Activated CD8-positive, alpha-beta T cell treated with anti-CD3 and anti-CD28 coated beads for 36 hours (primary cell): ENCODE data around the gene ABCC6. TPM values are rescaled to one million over a fixed set of nuclear protein-coding genes. Genes with fewer than 3 reads are reported as not detected.
"Not testable (repeated sequence)": the region's sequence is repeated elsewhere in the genome, so short reads cannot be mapped to it uniquely, and the experiment has no call there.

Source experiments
- ATAC-seq: fragments of 200-7000 bp; cut with Tn5 transposase; one replicate; pipeline ENCODE4 v1.10.0; 2021; ENCODE audit warnings: mild to moderate bottlenecking, moderate library complexity
- CTCF ChIA-PET: fragments of 350-600 bp; sonication (Branson Sonifier 250); formaldehyde crosslinking; loops from one replicate; lab custom pipeline; 2021; ENCODE audit warnings: antibody characterized with exemption; lab: Charles Lee
- POLR2A ChIA-PET: fragments of 350-600 bp; sonication (Branson Sonifier 250); formaldehyde crosslinking; loops from one replicate; lab custom pipeline; 2021; ENCODE audit warnings: antibody characterized with exemption; lab: Charles Lee
- DNase-seq: peaks from one replicate; pipeline ENCODE4 v3.0.0-alpha.2; 2020
- H3K27ac Mint-ChIP-seq: one replicate; pipeline ENCODE4 v1.8.0; 2021; ENCODE audit warnings: mild to moderate bottlenecking, mixed read lengths
- H3K27me3 Mint-ChIP-seq: one replicate; pipeline ENCODE4 v1.8.0; 2021; ENCODE audit warnings: mixed read lengths
- H3K36me3 Mint-ChIP-seq: one replicate; pipeline ENCODE4 v1.8.0; 2021; ENCODE audit warnings: low read depth, mixed read lengths
- H3K4me1 Mint-ChIP-seq: one replicate; pipeline ENCODE4 v1.8.0; 2021; ENCODE audit warnings: low read depth, mixed read lengths
- H3K4me3 Mint-ChIP-seq: one replicate; pipeline ENCODE4 v1.8.0; 2021; ENCODE audit warnings: mild to moderate bottlenecking, moderate library complexity, mixed read lengths
- H3K9me3 Mint-ChIP-seq: one replicate; pipeline ENCODE4 v1.8.0; 2021; ENCODE audit warnings: mixed read lengths
- intact Hi-C: fragments of 100-400 bp; cut with micrococcal nuclease; formaldehyde crosslinking; loops from one replicate; pipeline ENCODE4 v1.10.0; 2022
- total RNA-seq, 2 experiments: library from RNA; stranded (reverse); gene quantifications; one replicate each; pipeline ENCODE4 v1.2.3, GENCODE V29; 2021
- TF ChIP-seq, protein P1 (sequence below): fragments of 200-600 bp; IDR thresholded peaks from one replicate; pipeline ENCODE4 v1.8.0; 2022; ENCODE audit warnings: antibody characterized with exemption, mild to moderate bottlenecking

Gene ABCC6
- total RNA-seq, 2 experiments from 2014 or later, result not detected

DNA sequence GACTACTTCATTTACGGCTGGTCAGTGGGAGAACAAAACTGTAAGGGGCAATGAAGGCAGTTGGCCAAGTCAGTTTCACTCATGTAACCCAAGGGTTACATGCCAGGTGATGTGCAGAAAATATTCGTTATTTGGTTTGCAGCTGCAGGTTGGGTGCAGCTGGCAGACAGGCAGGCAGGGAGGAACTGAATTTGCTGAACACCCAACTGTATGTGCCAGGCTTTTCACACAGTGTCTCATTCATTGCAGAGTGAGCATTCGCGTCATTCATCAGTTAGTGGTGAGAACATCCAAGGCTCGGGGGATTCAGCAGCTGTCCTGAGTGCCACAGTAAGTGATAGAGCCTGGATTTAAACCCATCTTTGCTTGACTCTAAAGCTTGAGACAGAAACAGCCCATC lies 59.7 kb downstream of the ABCC6 start:
- H3K4me3 Mint-ChIP-seq, result no peak overlapping the region
- POLR2A ChIA-PET, result no interaction called here
- TF ChIP-seq, protein P1, sequence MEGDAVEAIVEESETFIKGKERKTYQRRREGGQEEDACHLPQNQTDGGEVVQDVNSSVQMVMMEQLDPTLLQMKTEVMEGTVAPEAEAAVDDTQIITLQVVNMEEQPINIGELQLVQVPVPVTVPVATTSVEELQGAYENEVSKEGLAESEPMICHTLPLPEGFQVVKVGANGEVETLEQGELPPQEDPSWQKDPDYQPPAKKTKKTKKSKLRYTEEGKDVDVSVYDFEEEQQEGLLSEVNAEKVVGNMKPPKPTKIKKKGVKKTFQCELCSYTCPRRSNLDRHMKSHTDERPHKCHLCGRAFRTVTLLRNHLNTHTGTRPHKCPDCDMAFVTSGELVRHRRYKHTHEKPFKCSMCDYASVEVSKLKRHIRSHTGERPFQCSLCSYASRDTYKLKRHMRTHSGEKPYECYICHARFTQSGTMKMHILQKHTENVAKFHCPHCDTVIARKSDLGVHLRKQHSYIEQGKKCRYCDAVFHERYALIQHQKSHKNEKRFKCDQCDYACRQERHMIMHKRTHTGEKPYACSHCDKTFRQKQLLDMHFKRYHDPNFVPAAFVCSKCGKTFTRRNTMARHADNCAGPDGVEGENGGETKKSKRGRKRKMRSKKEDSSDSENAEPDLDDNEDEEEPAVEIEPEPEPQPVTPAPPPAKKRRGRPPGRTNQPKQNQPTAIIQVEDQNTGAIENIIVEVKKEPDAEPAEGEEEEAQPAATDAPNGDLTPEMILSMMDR, result no peak
- H3K9me3 Mint-ChIP-seq, result peaks cover 9% of the 10 kb centered on the region
- H3K27ac Mint-ChIP-seq, result no peak overlapping the region
- no peaks in the 10 kb centered on the region for H3K36me3 Mint-ChIP-seq
- peaks cover 2% of the 10 kb centered on the region for H3K27me3 Mint-ChIP-seq
- CTCF ChIA-PET, result no interaction called here
- DNase-seq (no peak), ATAC-seq (no peak)
- intact Hi-C loops, result no loop called here
- H3K4me1 Mint-ChIP-seq, result no peaks in the 10 kb centered on the region

DNA sequence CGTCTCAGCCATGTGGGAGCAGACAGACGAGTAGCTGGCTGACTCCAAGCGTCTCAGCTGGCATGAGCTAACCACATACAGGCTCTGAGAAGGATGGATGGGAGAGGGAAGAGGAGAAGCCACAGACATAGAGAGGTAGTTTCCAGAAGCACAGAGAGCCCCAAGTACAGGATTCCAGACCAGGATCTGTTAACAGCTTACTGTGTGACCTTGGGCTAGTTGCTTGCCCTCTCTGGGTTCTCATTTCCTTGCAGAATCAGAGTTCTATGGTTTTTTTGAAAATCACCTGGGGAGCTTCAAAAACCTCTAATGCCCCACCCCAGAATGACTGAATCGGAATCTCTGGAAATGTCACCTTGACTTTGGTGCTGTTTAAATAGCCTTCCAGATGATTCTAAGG lies 60.2 kb downstream of the ABCC6 start:
- intact Hi-C loops, result no loop called here
- H3K27ac Mint-ChIP-seq, result no peak overlapping the region
- no peak overlapping the region for H3K4me3 Mint-ChIP-seq
- peaks cover 2% of the 10 kb centered on the region for H3K27me3 Mint-ChIP-seq
- POLR2A ChIA-PET, result interaction anchor here (0.8 kb wide), 1 partner anchor 136 kb away, joined by 3 read pairs; no protein-coding TSS in a partner anchor
- no peaks in the 10 kb centered on the region for H3K36me3 Mint-ChIP-seq
- no peaks in the 10 kb centered on the region for H3K4me1 Mint-ChIP-seq
- no peak for DNase-seq
- CTCF ChIA-PET, result interaction anchor here (0.9 kb wide), 1 partner anchor 366 kb away, joined by 4 read pairs; no protein-coding TSS in a partner anchor
- no peak for ATAC-seq
- peaks cover 13% of the 10 kb centered on the region for H3K9me3 Mint-ChIP-seq
- TF ChIP-seq, protein P1, result no peak

DNA sequence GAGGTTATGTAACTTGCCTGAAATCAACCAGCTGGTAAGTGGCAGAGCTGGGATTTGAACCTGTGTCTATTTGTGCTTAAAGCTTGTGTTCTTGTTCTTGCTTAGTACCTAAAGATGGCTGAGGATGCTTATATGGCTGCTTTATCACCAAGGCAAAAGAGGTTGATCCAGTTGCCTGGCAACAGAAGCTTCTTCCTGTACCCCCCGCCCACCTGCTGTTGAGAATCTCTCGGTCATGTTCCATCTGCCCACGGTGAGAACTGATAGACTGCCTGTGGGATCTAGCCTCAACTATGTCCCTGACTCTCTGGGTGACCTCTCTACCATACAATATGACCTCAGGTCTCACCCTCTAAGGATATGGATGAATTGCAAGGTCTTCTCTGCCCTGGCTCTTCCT lies 60.7 kb downstream of the ABCC6 start:
- Mint-ChIP-seq H3K9me3 (peaks cover 13% of the 10 kb centered on the region), H3K4me3 (no peak overlapping the region), H3K36me3 (no peaks in the 10 kb centered on the region), H3K4me1 (no peaks in the 10 kb centered on the region), H3K27ac (no peak overlapping the region), H3K27me3 (peaks cover 2% of the 10 kb centered on the region)
- intact Hi-C loops, result no loop called here
- ATAC-seq (peak; percentile 39), DNase-seq (peak; percentile 56)
- ChIA-PET POLR2A (interaction anchor here (0.8 kb wide), 1 partner anchor 135 kb away, joined by 3 read pairs; no protein-coding TSS in a partner anchor), CTCF (interaction anchor here (0.9 kb wide), 1 partner anchor 366 kb away, joined by 4 read pairs; no protein-coding TSS in a partner anchor)
- TF ChIP-seq, protein P1, result no peak

DNA sequence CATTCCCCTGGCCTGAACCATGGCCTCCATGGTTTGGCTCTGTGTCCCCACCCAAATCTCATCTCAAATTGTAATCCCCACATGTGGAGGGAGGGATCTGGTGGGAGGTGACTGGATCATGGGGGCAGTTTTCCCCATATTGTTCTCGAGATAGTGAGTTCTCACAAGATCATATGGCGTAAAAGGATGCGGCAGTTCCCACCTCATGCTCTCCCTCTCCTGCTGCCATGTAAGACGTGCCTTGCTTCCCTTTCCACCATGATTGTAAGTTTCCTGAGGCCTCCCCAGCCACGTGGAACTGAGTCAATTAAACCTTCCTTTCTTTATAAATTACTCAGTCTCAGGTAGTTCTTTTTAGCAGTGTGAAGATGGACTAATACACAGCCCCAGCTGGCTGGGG lies 61.5 kb downstream of the ABCC6 start:
- POLR2A ChIA-PET, ATAC-seq, H3K36me3 Mint-ChIP-seq, CTCF ChIA-PET, H3K27me3 Mint-ChIP-seq, H3K4me3 Mint-ChIP-seq, H3K4me1 Mint-ChIP-seq, intact Hi-C loops, DNase-seq, H3K27ac Mint-ChIP-seq: not testable (repeated sequence)
- H3K9me3 Mint-ChIP-seq, result peaks cover 13% of the 10 kb centered on the region

DNA sequence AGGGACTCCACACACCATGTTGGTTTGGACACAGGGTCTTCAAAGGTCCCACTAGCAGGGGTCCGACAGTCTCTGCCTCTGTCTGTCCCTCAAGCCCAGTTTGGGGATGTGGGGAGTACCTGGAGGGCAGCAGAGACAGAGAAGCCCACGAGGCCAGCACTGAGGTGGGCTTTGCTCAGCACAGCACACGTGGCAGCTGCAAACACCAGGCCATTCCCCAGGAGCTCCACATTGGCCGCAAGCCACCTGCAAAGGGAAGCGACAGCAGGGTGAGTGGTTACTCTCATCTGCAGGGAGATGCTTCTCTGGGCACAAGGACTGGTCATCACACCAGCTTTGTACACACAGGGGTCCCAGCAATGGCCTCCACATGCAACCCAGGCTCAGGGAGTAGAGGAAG lies 62.0 kb downstream of the ABCC6 start:
- TF ChIP-seq, protein P1, result no peak
- ATAC-seq (no peak), DNase-seq (no peak)
- Mint-ChIP-seq H3K27ac (no peak overlapping the region), H3K27me3 (peaks cover 2% of the 10 kb centered on the region), H3K9me3 (peaks cover 13% of the 10 kb centered on the region), H3K4me1 (no peaks in the 10 kb centered on the region), H3K4me3 (no peak overlapping the region), H3K36me3 (no peaks in the 10 kb centered on the region)
- intact Hi-C loops, result no loop called here
- CTCF ChIA-PET, result interaction anchor here (0.9 kb wide), 1 partner anchor 33 kb away, joined by 3 read pairs; no protein-coding TSS in a partner anchor
- POLR2A ChIA-PET, result no interaction called here
